Measurements from ENCODE around the gene APOD. TPM values are rescaled to one million over a fixed set of nuclear protein-coding genes. Genes with fewer than 3 reads are reported as not detected.
A peak's percentile ranks its signal among the peaks of the same experiment; 100 is the strongest.
"Not testable (repeated sequence)": the region's sequence is repeated elsewhere in the genome, so short reads cannot be mapped to it uniquely, and the experiment has no call there.

APOD gene
- total RNA-seq, 1 donor: 1.4 TPM

DNA sequence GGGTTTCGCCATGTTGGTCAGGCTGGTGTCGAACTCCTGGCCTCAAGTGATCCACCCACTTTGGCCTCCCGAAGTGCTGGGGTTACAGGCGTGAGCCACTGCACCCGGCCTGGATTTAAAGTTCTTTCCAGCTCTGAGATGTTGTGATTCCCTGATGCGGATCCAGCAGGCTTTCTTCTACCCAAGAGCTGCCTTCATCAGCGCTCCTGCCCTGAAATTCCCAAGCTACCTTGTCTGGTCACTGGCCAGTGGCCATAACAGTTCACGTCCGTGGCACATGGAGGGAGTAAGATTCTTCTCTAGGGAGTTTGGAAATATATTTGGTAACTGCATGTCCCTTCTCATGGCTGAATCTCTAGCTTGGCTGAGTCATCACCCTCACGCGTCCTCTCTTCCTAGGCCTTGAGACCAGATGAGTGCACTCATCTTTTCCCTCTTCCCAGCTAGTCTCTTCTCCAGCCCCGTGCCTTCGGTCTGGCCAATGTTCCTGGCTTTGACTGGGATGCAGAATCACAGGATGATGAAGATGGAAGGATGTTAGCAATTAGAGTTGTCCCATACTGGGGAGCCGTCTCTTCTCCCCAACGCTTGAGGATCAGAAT, 29.8 kb upstream of the APOD start:
- TF ChIP-seq, protein P1, sequence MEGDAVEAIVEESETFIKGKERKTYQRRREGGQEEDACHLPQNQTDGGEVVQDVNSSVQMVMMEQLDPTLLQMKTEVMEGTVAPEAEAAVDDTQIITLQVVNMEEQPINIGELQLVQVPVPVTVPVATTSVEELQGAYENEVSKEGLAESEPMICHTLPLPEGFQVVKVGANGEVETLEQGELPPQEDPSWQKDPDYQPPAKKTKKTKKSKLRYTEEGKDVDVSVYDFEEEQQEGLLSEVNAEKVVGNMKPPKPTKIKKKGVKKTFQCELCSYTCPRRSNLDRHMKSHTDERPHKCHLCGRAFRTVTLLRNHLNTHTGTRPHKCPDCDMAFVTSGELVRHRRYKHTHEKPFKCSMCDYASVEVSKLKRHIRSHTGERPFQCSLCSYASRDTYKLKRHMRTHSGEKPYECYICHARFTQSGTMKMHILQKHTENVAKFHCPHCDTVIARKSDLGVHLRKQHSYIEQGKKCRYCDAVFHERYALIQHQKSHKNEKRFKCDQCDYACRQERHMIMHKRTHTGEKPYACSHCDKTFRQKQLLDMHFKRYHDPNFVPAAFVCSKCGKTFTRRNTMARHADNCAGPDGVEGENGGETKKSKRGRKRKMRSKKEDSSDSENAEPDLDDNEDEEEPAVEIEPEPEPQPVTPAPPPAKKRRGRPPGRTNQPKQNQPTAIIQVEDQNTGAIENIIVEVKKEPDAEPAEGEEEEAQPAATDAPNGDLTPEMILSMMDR (IDR thresholded peaks at IDR 0.05; ENCODE audit: extremely low read depth, low read depth, low read length): no peak
- Histone ChIP-seq H3K27ac (ENCODE audit: low read depth, low read length) (no peak overlapping the region), H3K4me1 (ENCODE audit: insufficient read depth, low read length) (no peaks in the 10 kb centered on the region), H3K4me3 (ENCODE audit: insufficient read depth, low read length) (no peak overlapping the region), H3K9me3 (ENCODE audit: low read depth, low read length) (no peaks in the 10 kb centered on the region), H3K36me3 (ENCODE audit: insufficient read depth, low read length) (no peaks in the 10 kb centered on the region), H2AFZ (ENCODE audit: low read length) (no peak overlapping the region), H4K20me1 (ENCODE audit: insufficient read depth, low read length) (no peaks in the 10 kb centered on the region), H3K79me2 (ENCODE audit: insufficient read depth, low read length) (no peaks in the 10 kb centered on the region), H3K27me3 (ENCODE audit: insufficient read depth, low read length) (peaks cover 8% of the 10 kb centered on the region), H3K4me2 (ENCODE audit: insufficient read depth, low read length) (no peak overlapping the region)
- peak; percentile 85 for DNase-seq (ENCODE audit: insufficient read length, low spot score, missing footprints)

- Histone ChIP-seq H3K36me3 (ENCODE audit: insufficient read depth, low read length) (no peaks in the 10 kb centered on the region), H3K27ac (ENCODE audit: low read depth, low read length) (no peak overlapping the region), H4K20me1 (ENCODE audit: insufficient read depth, low read length) (no peaks in the 10 kb centered on the region), H3K4me3 (ENCODE audit: insufficient read depth, low read length) (no peak overlapping the region), H2AFZ (ENCODE audit: low read length) (no peak overlapping the region), H3K79me2 (ENCODE audit: insufficient read depth, low read length) (no peaks in the 10 kb centered on the region), H3K4me1 (ENCODE audit: insufficient read depth, low read length) (no peaks in the 10 kb centered on the region), H3K4me2 (ENCODE audit: insufficient read depth, low read length) (no peak overlapping the region), H3K9me3 (ENCODE audit: low read depth, low read length) (no peaks in the 10 kb centered on the region), H3K27me3 (ENCODE audit: insufficient read depth, low read length) (peaks cover 5% of the 10 kb centered on the region)
- DNase-seq (ENCODE audit: insufficient read length, low spot score, missing footprints): peak; percentile 45
- TF ChIP-seq, protein P1 (IDR thresholded peaks at IDR 0.05; ENCODE audit: extremely low read depth, low read depth, low read length): no peak
Measured at GRCh38 chr3:195612075-195612800, 28.5 kb upstream of the APOD start.

DNA sequence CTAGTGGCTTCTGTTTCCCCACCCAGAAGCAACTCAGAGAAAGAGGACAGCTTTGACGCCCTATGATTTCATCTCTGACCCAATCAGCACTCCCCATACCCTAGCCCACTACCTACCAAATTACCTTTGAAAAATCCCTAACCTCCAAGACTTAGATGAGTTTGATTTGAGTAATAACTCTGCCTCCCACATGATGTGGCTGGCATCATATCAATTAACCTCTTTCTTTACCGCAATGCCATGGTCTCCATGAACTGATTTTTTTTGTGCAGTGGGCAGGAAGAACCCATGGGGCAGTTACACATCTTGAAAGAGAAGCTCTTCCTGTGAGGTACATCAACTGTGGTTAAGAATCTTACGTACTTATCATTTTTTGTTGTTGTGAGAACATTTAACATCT, 25.5 kb upstream of the APOD start:
- no peaks in the 10 kb centered on the region for H3K9me3 ChIP-seq (ENCODE audit: low read depth, low read length)
- no peaks in the 10 kb centered on the region for H3K79me2 ChIP-seq (ENCODE audit: insufficient read depth, low read length)
- TF ChIP-seq, protein P1 (IDR thresholded peaks at IDR 0.05; ENCODE audit: extremely low read depth, low read depth, low read length): no peak

DNA sequence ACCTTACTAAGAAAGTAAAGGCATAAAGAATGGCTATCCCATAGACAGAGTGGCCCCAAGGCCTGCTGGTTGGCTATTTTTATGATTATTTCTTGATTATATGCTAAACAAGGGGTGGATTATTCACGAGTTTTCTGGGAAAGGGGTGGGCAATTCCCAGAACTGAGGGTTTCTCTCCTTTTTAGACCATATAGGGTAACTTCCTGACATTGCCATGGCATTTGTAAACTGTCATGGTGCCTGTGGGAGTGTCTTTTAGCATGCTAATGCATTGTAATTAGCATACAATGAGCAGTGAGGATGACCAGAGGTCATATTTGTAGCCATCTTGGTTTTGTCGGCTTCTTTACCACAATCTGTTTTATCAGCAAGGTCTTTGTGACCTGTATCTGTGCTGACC, 18.0 kb upstream of the APOD start:
- H4K20me1 ChIP-seq (ENCODE audit: insufficient read depth, low read length); H3K27me3 ChIP-seq (ENCODE audit: insufficient read depth, low read length); H3K4me3 ChIP-seq (ENCODE audit: insufficient read depth, low read length); H3K9me3 ChIP-seq (ENCODE audit: low read depth, low read length); H3K27ac ChIP-seq (ENCODE audit: low read depth, low read length); H3K4me1 ChIP-seq (ENCODE audit: insufficient read depth, low read length); H3K79me2 ChIP-seq (ENCODE audit: insufficient read depth, low read length); H3K36me3 ChIP-seq (ENCODE audit: insufficient read depth, low read length); H2AFZ ChIP-seq (ENCODE audit: low read length); H3K4me2 ChIP-seq (ENCODE audit: insufficient read depth, low read length); DNase-seq (ENCODE audit: insufficient read length, low spot score, missing footprints): not testable (repeated sequence)

More for the DNA sequence above, 25.5 kb upstream of the APOD start:
- Histone ChIP-seq H3K27me3 (ENCODE audit: insufficient read depth, low read length) (peaks cover 5% of the 10 kb centered on the region), H4K20me1 (ENCODE audit: insufficient read depth, low read length) (no peaks in the 10 kb centered on the region), H3K4me3 (ENCODE audit: insufficient read depth, low read length) (no peak overlapping the region), H3K27ac (ENCODE audit: low read depth, low read length) (no peak overlapping the region), H3K4me2 (ENCODE audit: insufficient read depth, low read length) (no peak overlapping the region), H2AFZ (ENCODE audit: low read length) (no peak overlapping the region), H3K4me1 (ENCODE audit: insufficient read depth, low read length) (no peaks in the 10 kb centered on the region), H3K36me3 (ENCODE audit: insufficient read depth, low read length) (no peaks in the 10 kb centered on the region)
- no peak for DNase-seq (ENCODE audit: insufficient read length, low spot score, missing footprints)
